GM12874 (cell line): ENCODE results near the gene NSUN7.
A peak's percentile ranks its signal among the peaks of the same experiment; 100 is the strongest.

Experiments
- CTCF ChIP-seq: IDR thresholded peaks from 2 replicates; pipeline ENCODE4 v1.5.1; 2011; ENCODE audit warnings: low read depth, mild to moderate bottlenecking, control low read depth, low read length, moderate library complexity; ENCODE audit not compliant: insufficient read depth

NSUN7 gene

DNA sequence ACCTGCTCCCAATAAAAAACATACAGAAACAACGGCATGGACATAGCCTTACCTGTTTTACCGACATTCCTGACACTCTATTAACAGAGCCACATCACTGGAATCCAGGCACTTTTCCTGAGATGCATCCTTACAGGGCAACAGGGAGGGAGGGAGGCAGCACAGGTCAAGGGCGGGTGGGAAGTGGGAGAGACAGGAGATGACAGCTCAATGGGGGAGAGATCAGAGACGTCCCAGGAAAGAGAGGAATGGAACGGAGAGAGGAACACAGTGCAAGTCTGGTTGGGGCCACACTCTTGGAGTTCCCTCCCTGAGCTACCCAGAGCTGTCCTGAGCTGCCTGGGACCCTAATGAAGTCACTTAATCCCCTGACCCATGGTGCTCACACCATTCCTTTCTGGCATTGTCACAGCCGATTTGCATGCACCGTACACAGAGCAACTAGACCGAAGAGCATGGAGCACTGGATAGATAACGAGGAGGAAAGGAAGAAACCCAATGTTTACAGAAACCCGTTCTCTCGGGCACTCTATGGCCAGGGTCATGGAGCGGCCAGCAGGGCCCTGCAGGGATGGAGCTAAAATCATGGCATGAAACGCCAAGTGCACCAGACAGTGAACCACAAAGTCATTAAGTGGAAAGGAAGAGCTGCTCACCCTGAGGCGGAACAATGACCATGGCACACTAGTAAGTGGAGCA, 93.1 kb downstream of the NSUN7 start:
- TF ChIP-seq CTCF = no peak

DNA sequence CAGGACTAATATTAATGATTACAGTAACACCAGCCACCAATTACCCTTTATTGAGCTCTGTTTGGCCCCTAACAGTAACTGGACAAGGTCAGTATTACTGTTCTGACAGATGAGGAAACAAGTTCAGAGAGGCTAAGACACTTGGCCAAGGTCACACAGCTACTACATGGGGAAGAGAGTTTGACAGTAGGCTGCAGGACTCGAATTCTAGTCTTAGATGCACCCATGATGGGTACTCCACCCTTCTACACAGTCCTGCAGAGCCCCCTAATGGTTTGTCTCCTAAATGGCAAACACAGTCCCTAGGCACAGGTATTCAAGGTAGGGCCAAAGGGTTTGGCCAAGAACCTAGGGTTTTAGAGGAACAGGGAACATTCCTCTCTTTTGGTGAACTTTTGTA, 93.9 kb downstream of the NSUN7 start:
- peak; percentile 53; the same call in 1 of the 2 replicates for TF ChIP-seq CTCF

DNA sequence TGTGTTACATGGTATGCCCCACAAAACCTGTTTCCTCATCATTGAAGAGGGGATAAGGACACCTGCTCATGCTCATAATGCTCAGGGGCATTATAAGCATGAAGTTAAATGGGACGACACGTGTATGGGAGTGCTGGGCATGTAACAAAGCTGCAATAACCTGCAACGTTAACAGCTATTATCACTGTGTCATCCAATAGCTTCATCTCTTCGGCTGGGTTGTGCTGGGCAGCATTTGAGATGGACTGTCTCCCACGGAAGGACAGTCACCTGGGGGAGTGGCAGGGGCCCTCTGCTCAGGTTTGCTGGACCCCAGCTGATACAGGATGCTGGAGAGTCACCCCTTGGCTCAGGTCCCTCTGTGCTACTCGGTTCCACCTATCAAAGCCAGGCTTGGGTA, 94.5 kb downstream of the NSUN7 start:
- no peak for TF ChIP-seq CTCF

DNA sequence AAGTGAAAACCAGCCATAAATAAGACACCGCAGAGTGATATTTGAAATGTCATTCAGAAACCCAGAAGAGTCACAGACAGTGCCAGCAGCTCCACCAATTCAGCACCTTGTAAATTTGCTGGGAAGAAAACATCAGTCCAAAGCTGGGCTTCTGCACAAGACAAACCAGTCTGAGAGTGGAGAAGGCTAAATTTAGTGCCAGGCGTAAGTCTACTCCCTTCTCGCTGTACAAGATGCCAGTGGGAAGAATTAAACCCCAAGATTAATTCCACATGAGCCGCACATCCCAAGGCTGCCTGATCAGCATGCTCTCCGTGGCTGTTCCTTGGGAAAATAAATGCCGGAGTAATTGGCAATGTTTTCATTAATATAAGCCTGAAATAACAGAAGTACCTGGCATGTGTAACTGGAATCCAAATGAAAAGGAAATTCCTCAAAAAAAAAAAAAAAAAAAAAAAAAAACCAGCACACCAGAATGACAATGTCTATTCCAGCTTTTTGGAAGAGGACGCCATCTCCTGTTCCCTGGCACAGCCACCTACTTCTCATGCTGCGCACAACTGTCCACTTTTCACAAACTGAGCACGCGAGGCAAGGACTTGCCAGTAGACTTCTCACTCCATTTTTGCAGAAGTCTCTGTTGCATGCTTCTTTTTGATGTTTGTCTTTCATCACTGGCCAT, 95.5 kb downstream of the NSUN7 start:
- no peak for TF ChIP-seq CTCF

GRCh38 chr4:40846532-40846931, 96.8 kb downstream of the NSUN7 start:
- no peak for TF ChIP-seq CTCF

DNA sequence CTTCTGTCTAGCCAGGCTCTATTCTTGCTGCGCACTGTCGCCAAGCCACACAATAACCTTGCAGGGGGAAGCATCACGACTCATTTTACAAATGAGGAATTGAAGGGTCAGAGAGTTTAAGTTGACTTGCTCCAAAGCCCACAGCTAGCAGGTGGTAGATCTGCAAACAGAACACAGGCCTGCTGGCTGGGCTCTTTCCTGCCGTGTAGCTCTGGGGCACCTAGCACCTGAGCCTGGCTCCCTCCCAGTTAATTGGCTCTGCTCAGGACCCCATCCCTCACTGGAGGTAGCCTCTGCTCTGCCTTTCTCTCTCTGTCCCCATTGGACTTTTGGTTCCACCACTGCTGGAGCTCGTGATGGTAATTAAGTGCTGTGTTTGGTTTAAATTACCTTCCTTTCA, 98.5 kb downstream of the NSUN7 start:
- TF ChIP-seq CTCF = no peak

- TF ChIP-seq CTCF = no peak
Observed at GRCh38 chr4:40848940-40849339, 99.2 kb downstream of the NSUN7 start.
